K562 (cell line): Measurements from ENCODE around the gene MAD1L1. TPM values are rescaled to one million over a fixed set of nuclear protein-coding genes. Genes with fewer than 3 reads are reported as not detected.

ENCODE experiments used
- ATAC-seq: fragments of 200-7000 bp; cut with Tn5 transposase; 3 replicates; pipeline ENCODE4 v1.9.1; 2020; ENCODE audit warnings: moderate library complexity
- BruUV-seq: library from RNA; stranded (reverse); fragments of 400-500 nt; replicated peaks from 2 replicates; lab custom pipeline; 2021; lab: Mats Ljungman, UMichigan
- CTCF ChIA-PET: fragments of 300-600 bp; formaldehyde crosslinking; extraction: SDS; loops from one replicate; lab custom pipeline; 2021; ENCODE audit warnings: low intra/inter-chr PET ratio; lab: Yijun Ruan, JAX
- POLR2A ChIA-PET: fragments of 300-600, 350-650 bp; sonication (Branson Sonifier 250); formaldehyde crosslinking; extraction: SDS; loops from one replicate; lab custom pipeline; 2021; ENCODE audit warnings: antibody characterized with exemption, inconsistent platforms; lab: Yijun Ruan, JAX
- DNase-seq, 4 experiments: peaks; one replicate each; pipeline versions ENCODE4 v3.0.0 to v3.0.0-alpha.2; 2011 to 2018; ENCODE audit warnings: low spot score in 3 of 4, mixed read lengths in 3 of 4; ENCODE audit errors: extremely low read depth in 1 of 4
- FAIRE-seq: peaks from 2 replicates; lab custom pipeline; 2011; peaks lifted over from hg19 to GRCh38; lab: Jason Lieb, UNC
- H2AFZ ChIP-seq: 2 replicates; pipeline ENCODE4 v1.6.0; 2011; ENCODE audit warnings: low read depth, low read length, control low read depth, inconsistent platforms
- H3K27ac ChIP-seq: fragments of 200-600 bp; 3 replicates; pipeline ENCODE4 v1.8.0; 2011; ENCODE audit warnings: low read depth, mild to moderate bottlenecking, control low read depth, inconsistent platforms, low read length, moderate library complexity, mixed read lengths; ENCODE audit errors: extremely low read depth
- H3K27me3 ChIP-seq, 2 experiments: fragments of 300-600 bp in 1 of 2; 2 replicates in 1 of 2; 3 replicates in 1 of 2; pipeline versions ENCODE4 v1.6.0 to v1.8.0; 2011; ENCODE audit warnings: inconsistent platforms in 2 of 2, low read length in 2 of 2, mild to moderate bottlenecking in 1 of 2, mixed read lengths in 1 of 2, moderate library complexity in 1 of 2; ENCODE audit not compliant: control insufficient read depth in 2 of 2, insufficient read depth in 2 of 2
- H3K36me3 ChIP-seq: fragments of 300-600 bp; 3 replicates; pipeline ENCODE4 v1.8.0; 2011; ENCODE audit warnings: mild to moderate bottlenecking, low read length, inconsistent platforms; ENCODE audit not compliant: control insufficient read depth, insufficient read depth
- H3K4me1 ChIP-seq, 2 experiments: fragments of 200-600 bp in 1 of 2; replicated peaks in 1 of 2; 2 replicates in 1 of 2; 3 replicates in 1 of 2; pipeline versions ENCODE4 v1.5.1 to v1.8.0; 2011; ENCODE audit warnings: inconsistent platforms in 2 of 2, low read length in 2 of 2, mild to moderate bottlenecking in 1 of 2, mixed read lengths in 1 of 2, moderate library complexity in 1 of 2; ENCODE audit not compliant: control insufficient read depth in 2 of 2, insufficient read depth in 2 of 2
- H3K4me2 ChIP-seq: 2 replicates; pipeline ENCODE4 v1.6.1; 2011; ENCODE audit warnings: low read length, control low read depth, inconsistent platforms, mixed read lengths; ENCODE audit not compliant: insufficient read depth
- H3K4me3 ChIP-seq: fragments of 200-600 bp; sonication (generic), shearing (Covaris generic); 2 replicates; pipeline ENCODE4 v1.5.1; 2016; ENCODE audit warnings: control low read depth, inconsistent platforms
- H3K79me2 ChIP-seq: fragments of 200-600 bp; 3 replicates; pipeline ENCODE4 v1.8.0; 2011; ENCODE audit warnings: low read length, inconsistent platforms; ENCODE audit not compliant: control insufficient read depth, insufficient read depth
- H3K9ac ChIP-seq, 2 experiments: 2 replicates each; pipeline versions ENCODE4 v1.6.0 to v1.6.1; 2011; ENCODE audit warnings: low read depth in 2 of 2, low read length in 2 of 2, control low read depth in 1 of 2, inconsistent platforms in 1 of 2, mild to moderate bottlenecking in 1 of 2, mixed read lengths in 1 of 2; ENCODE audit not compliant: insufficient read depth in 1 of 2
- H3K9me1 ChIP-seq: one replicate; pipeline ENCODE4 v1.6.0; 2011; ENCODE audit warnings: inconsistent platforms, mild to moderate bottlenecking, low read length, moderate library complexity; ENCODE audit not compliant: control insufficient read depth, insufficient read depth
- H3K9me3 ChIP-seq: replicated peaks from 2 replicates; pipeline ENCODE4 v1.5.1; 2011; ENCODE audit warnings: low read depth, low read length, inconsistent platforms; ENCODE audit not compliant: control insufficient read depth, insufficient read depth
- H4K20me1 ChIP-seq: replicated peaks from 2 replicates; pipeline ENCODE4 v1.6.1; 2011; ENCODE audit warnings: low read length, inconsistent platforms, mixed read lengths; ENCODE audit not compliant: control insufficient read depth, insufficient read depth
- BCOR ChIP-seq: fragments of 450-650 bp; IDR thresholded peaks from 2 replicates; pipeline ENCODE4 v1.6.1; 2016
- E2F8 ChIP-seq: fragments of 450-650 bp; IDR thresholded peaks from 2 replicates; pipeline ENCODE4 v1.7.1; 2018; ENCODE audit warnings: mild to moderate bottlenecking, low read depth; ENCODE audit not compliant: partially characterized antibody
- POLR2A ChIP-seq: fragments of 450-650 bp; conservative IDR thresholded peaks from 2 replicates; pipeline ENCODE4 v1.6.1; 2016
- WGBS: fragments of 100-300 bp; shearing (Covaris generic); methylation state at CpG from one replicate; pipeline ENCODE4 v1.1.6; 2016; ENCODE audit warnings: low coverage, mixed read lengths; ENCODE audit not compliant: insufficient coverage; ENCODE audit errors: missing lambda C conversion rate; 5-methylcytosine and 5-hydroxymethylcytosine counted together
- in situ Hi-C: fragments of 300-500 bp; cut with MboI; formaldehyde crosslinking; loops from 4 replicates; pipeline ENCODE4 v1.15.0; 2018; ENCODE audit warnings: inconsistent platforms, mixed read lengths
- intact Hi-C: fragments of 100-400 bp; cut with micrococcal nuclease; formaldehyde crosslinking; loops from 2 replicates; pipeline ENCODE4 v1.14.2; 2022
- polyA plus RNA-seq, 8 experiments: library from polyadenylated mRNA; depleted of rRNA in 4 of 8; stranded (reverse) in 5 of 8; unstranded in 3 of 8; fragments of >200 nt; fragmentation: Nextera tagmentation in 2 of 8; fragmentation: Illumina TruSeq in 1 of 8; extraction: Ambion mirVana in 2 of 8; extraction: Trizol in 1 of 8; gene quantifications; 2 replicates each; pipeline versions ENCODE4 v1.2.1 to v1.2.3, GENCODE V29; 2011 to 2014; ENCODE audit warnings: inconsistent platforms in 1 of 8, missing spikeins in 1 of 8
- total RNA-seq, 7 experiments: library from RNA; depleted of rRNA in 6 of 7; stranded (reverse); fragments of >200 nt in 6 of 7; fragmentation: Illumina TruSeq in 2 of 7; extraction: Trizol in 2 of 7; gene quantifications; 2 replicates each; pipeline versions ENCODE4 v1.2.1 to v1.2.3, GENCODE V29; 2011 to 2021; ENCODE audit warnings: low replicate concordance in 1 of 7
- TF ChIP-seq, protein P1 (sequence below): sonication (generic); formaldehyde crosslinking; IDR thresholded peaks from 2 replicates; pipeline ENCODE4 v1.8.1; 2023; ENCODE audit warnings: mild to moderate bottlenecking, missing genetic modification reagents

Gene MAD1L1
- total and polyA plus RNA-seq, 9 of the 15 experiments (the other 6 are each of a cell fraction or from before 2014, with no cell fraction given), result 1.7 to 89.7 (median 18.0) TPM

GRCh38 chr7:2107386-2108070, 125.2 kb downstream of the MAD1L1 start:
- TF ChIP-seq, protein P1, sequence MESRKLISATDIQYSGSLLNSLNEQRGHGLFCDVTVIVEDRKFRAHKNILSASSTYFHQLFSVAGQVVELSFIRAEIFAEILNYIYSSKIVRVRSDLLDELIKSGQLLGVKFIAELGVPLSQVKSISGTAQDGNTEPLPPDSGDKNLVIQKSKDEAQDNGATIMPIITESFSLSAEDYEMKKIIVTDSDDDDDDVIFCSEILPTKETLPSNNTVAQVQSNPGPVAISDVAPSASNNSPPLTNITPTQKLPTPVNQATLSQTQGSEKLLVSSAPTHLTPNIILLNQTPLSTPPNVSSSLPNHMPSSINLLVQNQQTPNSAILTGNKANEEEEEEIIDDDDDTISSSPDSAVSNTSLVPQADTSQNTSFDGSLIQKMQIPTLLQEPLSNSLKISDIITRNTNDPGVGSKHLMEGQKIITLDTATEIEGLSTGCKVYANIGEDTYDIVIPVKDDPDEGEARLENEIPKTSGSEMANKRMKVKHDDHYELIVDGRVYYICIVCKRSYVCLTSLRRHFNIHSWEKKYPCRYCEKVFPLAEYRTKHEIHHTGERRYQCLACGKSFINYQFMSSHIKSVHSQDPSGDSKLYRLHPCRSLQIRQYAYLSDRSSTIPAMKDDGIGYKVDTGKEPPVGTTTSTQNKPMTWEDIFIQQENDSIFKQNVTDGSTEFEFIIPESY (CRISPR knock-in tag), result no peak
- no peak for TF ChIP-seq BCOR
- no peak for TF ChIP-seq E2F8
- TF ChIP-seq POLR2A, result no peak
- no peak overlapping the region; a peak in 1 of 4 replicates for H3K9ac ChIP-seq
- ATAC-seq (no peak), DNase-seq (no peak), FAIRE-seq (no peak)
- H3K27ac ChIP-seq, result no peak overlapping the region
- ChIA-PET CTCF (no interaction called here), POLR2A (no interaction called here)
- peaks cover 5% of the 10 kb centered on the region; the same call in 2 of the 3 replicates for H3K36me3 ChIP-seq
- intact Hi-C loops, result loop anchor here (10.0 kb wide), 1 partner anchor 253 kb away; no protein-coding TSS in a partner anchor
- peaks cover 52 to 85% of the 10 kb centered on the region in 2 experiments for H3K4me1 ChIP-seq
- 95% methylated on average over 15 of the region's 21 CpGs for WGBS
- no peaks in the 10 kb centered on the region for H4K20me1 ChIP-seq
- no peaks in the 10 kb centered on the region for H3K9me3 ChIP-seq
- no peaks in the 10 kb centered on the region for H3K27me3 ChIP-seq
- H3K9me1 ChIP-seq, result no peaks in the 10 kb centered on the region
- H3K79me2 ChIP-seq, result peaks cover 12% of the 10 kb centered on the region; the same call in 2 of the 3 replicates
- BruUV-seq, result no TSS peak
- in situ Hi-C loops, result no loop called here
- no peak overlapping the region for H2AFZ ChIP-seq
- no peak overlapping the region for H3K4me2 ChIP-seq
- no peak overlapping the region for H3K4me3 ChIP-seq
